Osteoblast (primary cell): Measurements from ENCODE around the gene APBB1IP. TPM values are rescaled to one million over a fixed set of nuclear protein-coding genes. Genes with fewer than 3 reads are reported as not detected.

Experiments used
- DNase-seq: peaks from one replicate; pipeline ENCODE4 v3.0.0; 2011; ENCODE audit warnings: low spot score, mixed read lengths; ENCODE audit not compliant: insufficient read length; ENCODE audit errors: missing footprints
- H2AFZ ChIP-seq: 2 replicates; pipeline ENCODE4 v1.6.0; 2011; ENCODE audit warnings: mild to moderate bottlenecking, low read length
- H3K27ac ChIP-seq: 2 replicates; pipeline ENCODE4 v1.5.1; 2011; ENCODE audit warnings: mild to moderate bottlenecking, low read depth, low read length, moderate library complexity
- H3K27me3 ChIP-seq: 2 replicates; pipeline ENCODE4 v1.6.0; 2012; ENCODE audit warnings: mild to moderate bottlenecking, control low read depth, inconsistent platforms, low read length, moderate library complexity; ENCODE audit not compliant: insufficient read depth
- H3K36me3 ChIP-seq: 2 replicates; pipeline ENCODE4 v1.5.1; 2011; ENCODE audit warnings: mild to moderate bottlenecking, low read length, control low read depth, moderate library complexity; ENCODE audit not compliant: insufficient read depth
- H3K4me1 ChIP-seq: 2 replicates; pipeline ENCODE4 v1.5.1; 2011; ENCODE audit warnings: mild to moderate bottlenecking, low read length, control low read depth, moderate library complexity; ENCODE audit not compliant: insufficient read depth
- H3K4me2 ChIP-seq: 2 replicates; pipeline ENCODE4 v1.6.0; 2011; ENCODE audit warnings: mild to moderate bottlenecking, low read length; ENCODE audit not compliant: insufficient read depth
- H3K4me3 ChIP-seq: fragments of 200-600 bp; sonication (generic); 3 replicates; pipeline ENCODE4 v1.5.1; 2012; ENCODE audit warnings: mild to moderate bottlenecking, low read length, inconsistent platforms; ENCODE audit not compliant: insufficient read depth
- H3K79me2 ChIP-seq: 2 replicates; pipeline ENCODE4 v1.6.0; 2012; ENCODE audit warnings: mild to moderate bottlenecking, low read length, control low read depth, inconsistent platforms; ENCODE audit not compliant: insufficient read depth
- H3K9me3 ChIP-seq: 2 replicates; pipeline ENCODE4 v1.5.1; 2011; ENCODE audit warnings: low read depth, low read length, control low read depth
- H4K20me1 ChIP-seq: 2 replicates; pipeline ENCODE4 v1.6.0; 2012; ENCODE audit warnings: mild to moderate bottlenecking, low read length, control low read depth; ENCODE audit not compliant: insufficient read depth
- CTCF ChIP-seq: IDR thresholded peaks from 2 replicates; pipeline ENCODE4 v1.5.1; 2011; ENCODE audit warnings: mild to moderate bottlenecking, low read depth, low read length, moderate library complexity; ENCODE audit errors: extremely low read depth
- total RNA-seq: library from RNA; depleted of rRNA; stranded (reverse); fragments of >200 nt; gene quantifications from 2 replicates; pipeline ENCODE4 v1.2.3, GENCODE V29; 2012

APBB1IP gene
- total RNA-seq, 1 donor, result 14.8 TPM

- TF ChIP-seq CTCF, result no peak
- Histone ChIP-seq H3K27ac (peak overlapping the region; percentile 15), H3K36me3 (no peaks in the 10 kb centered on the region), H2AFZ (peak overlapping the region; percentile 14), H3K79me2 (no peaks in the 10 kb centered on the region), H4K20me1 (no peaks in the 10 kb centered on the region), H3K4me1 (peaks cover 27% of the 10 kb centered on the region), H3K9me3 (no peaks in the 10 kb centered on the region), H3K4me2 (peak overlapping the region; percentile 49), H3K27me3 (no peaks in the 10 kb centered on the region), H3K4me3 (peak overlapping the region; percentile 17)
- peak; percentile 57 for DNase-seq
These were observed 117.7 kb downstream of the APBB1IP start for GRCh38 chr10:26555719-26556368.

GRCh38 chr10:26556748-26557640 is 118.9 kb downstream of the APBB1IP start:
- peak; percentile 88 for DNase-seq
- Histone ChIP-seq H4K20me1 (no peaks in the 10 kb centered on the region), H3K79me2 (no peaks in the 10 kb centered on the region), H3K4me1 (peaks cover 27% of the 10 kb centered on the region), H3K36me3 (no peaks in the 10 kb centered on the region), H3K27ac (peak overlapping the region; percentile 83), H3K9me3 (no peaks in the 10 kb centered on the region), H3K27me3 (no peaks in the 10 kb centered on the region), H2AFZ (peak overlapping the region; percentile 32), H3K4me3 (peak overlapping the region; percentile 48), H3K4me2 (peak overlapping the region; percentile 83)
- peak; percentile 96 for TF ChIP-seq CTCF

- Histone ChIP-seq H2AFZ (peak overlapping the region; percentile 23), H3K36me3 (no peaks in the 10 kb centered on the region), H3K4me2 (peak overlapping the region; percentile 83)
These were observed 119.5 kb downstream of the APBB1IP start for GRCh38 chr10:26557641-26558014.

More at GRCh38 chr10:26557641-26558014, 119.5 kb downstream of the APBB1IP start:
- DNase-seq, result peak; percentile 87
- H3K9me3 ChIP-seq, result no peaks in the 10 kb centered on the region
- H3K27ac ChIP-seq, result peak overlapping the region; percentile 83
- no peaks in the 10 kb centered on the region for H4K20me1 ChIP-seq
- peaks cover 27% of the 10 kb centered on the region for H3K4me1 ChIP-seq
- no peaks in the 10 kb centered on the region for H3K79me2 ChIP-seq
- peak overlapping the region; percentile 48 for H3K4me3 ChIP-seq
- TF ChIP-seq CTCF, result no peak
- H3K27me3 ChIP-seq, result no peaks in the 10 kb centered on the region
